Keratinocyte (primary cell): Measurements from ENCODE around the gene SEC63. TPM values are rescaled to one million over a fixed set of nuclear protein-coding genes. Genes with fewer than 3 reads are reported as not detected.
A peak's percentile ranks its signal among the peaks of the same experiment; 100 is the strongest.

Experiments used
- DNase-seq: peaks from one replicate; pipeline ENCODE4 v3.0.0-alpha.2; 2011; ENCODE audit warnings: low read depth, missing footprints, low spot score
- FAIRE-seq: peaks from 2 replicates; lab custom pipeline; 2011; peaks lifted over from hg19 to GRCh38; lab: Jason Lieb, UNC
- H2AFZ ChIP-seq: 2 replicates; pipeline ENCODE4 v1.6.0; 2012; ENCODE audit warnings: low read length, control low read depth, inconsistent platforms; ENCODE audit not compliant: control insufficient read depth
- H3K27ac ChIP-seq: 2 replicates; pipeline ENCODE4 v1.5.1; 2011; ENCODE audit warnings: low read length; ENCODE audit not compliant: control insufficient read depth, insufficient read depth
- H3K27me3 ChIP-seq: 3 replicates; pipeline ENCODE4 v1.6.0; 2011; ENCODE audit warnings: low read length; ENCODE audit not compliant: control insufficient read depth, insufficient read depth; ENCODE audit errors: extremely low read depth
- H3K36me3 ChIP-seq, 2 experiments: 2 replicates in 1 of 2; 3 replicates in 1 of 2; pipeline ENCODE4 v1.5.1; 2011; ENCODE audit warnings: low read length in 2 of 2, mild to moderate bottlenecking in 1 of 2; ENCODE audit not compliant: control insufficient read depth in 2 of 2, insufficient read depth in 2 of 2; ENCODE audit errors: extremely low read depth in 1 of 2
- H3K4me1 ChIP-seq: 3 replicates; pipeline ENCODE4 v1.5.1; 2011; ENCODE audit warnings: low read length; ENCODE audit not compliant: control insufficient read depth, insufficient read depth; ENCODE audit errors: extremely low read depth
- H3K4me2 ChIP-seq: 3 replicates; pipeline ENCODE4 v1.6.0; 2011; ENCODE audit warnings: low read depth, low read length; ENCODE audit not compliant: control insufficient read depth, insufficient read depth; ENCODE audit errors: extremely low read depth
- H3K4me3 ChIP-seq, 3 experiments: fragments of 200-600 bp in 1 of 3; sonication (generic) in 1 of 3; 2 replicates in 2 of 3; 3 replicates in 1 of 3; pipeline ENCODE4 v1.5.1; 2011 to 2016; ENCODE audit warnings: low read length in 3 of 3, mild to moderate bottlenecking in 3 of 3, control low read depth in 2 of 3, inconsistent platforms in 1 of 3, low read depth in 1 of 3, mixed read lengths in 1 of 3, mixed run types in 1 of 3, moderate library complexity in 1 of 3; ENCODE audit not compliant: control insufficient read depth in 2 of 3, insufficient read depth in 2 of 3; ENCODE audit errors: extremely low read depth in 1 of 3
- H3K79me2 ChIP-seq: 2 replicates; pipeline ENCODE4 v1.6.0; 2012; ENCODE audit warnings: low read length; ENCODE audit not compliant: control insufficient read depth, insufficient read depth
- H3K9ac ChIP-seq: 3 replicates; pipeline ENCODE4 v1.6.0; 2011; ENCODE audit warnings: low read length; ENCODE audit not compliant: control insufficient read depth, insufficient read depth; ENCODE audit errors: extremely low read depth
- H3K9me1 ChIP-seq: 3 replicates; pipeline ENCODE4 v1.6.0; 2011; ENCODE audit warnings: low read length; ENCODE audit not compliant: control insufficient read depth, insufficient read depth; ENCODE audit errors: extremely low read depth
- H3K9me3 ChIP-seq: 2 replicates; pipeline ENCODE4 v1.5.1; 2012; ENCODE audit warnings: low read depth, low read length; ENCODE audit not compliant: control insufficient read depth
- H4K20me1 ChIP-seq: 3 replicates; pipeline ENCODE4 v1.6.0; 2011; ENCODE audit warnings: low read length; ENCODE audit not compliant: control insufficient read depth, insufficient read depth; ENCODE audit errors: extremely low read depth
- EZH2 ChIP-seq: IDR thresholded peaks from one replicate; pipeline ENCODE4 v1.6.1; 2012; ENCODE audit warnings: inconsistent platforms, mild to moderate bottlenecking, low read length, moderate library complexity
- dilution Hi-C: fragments of 300-500 bp; cut with MboI; formaldehyde crosslinking; loops from one replicate; pipeline ENCODE4 v1.7.0; 2020; ENCODE audit warnings: low sequenced_read_pairs; ENCODE audit not compliant: extremely low pct_ligation_motif_present
- polyA plus RNA-seq, 5 experiments: library from polyadenylated mRNA; depleted of rRNA in 3 of 5; stranded (reverse) in 3 of 5; stranded (forward) in 1 of 5; unstranded in 1 of 5; fragments of >200 nt; gene quantifications; 1 replicate in 1 of 5; 2 replicates in 3 of 5; 3 replicates in 1 of 5; pipeline versions ENCODE4 v1.2.1 to v1.2.3, GENCODE V29; 2011 to 2012; ENCODE audit warnings: missing spikeins in 2 of 5, low read depth in 1 of 5, low replicate concordance in 1 of 5
- TF ChIP-seq, protein P1 (sequence below), 3 experiments: IDR thresholded peaks in 1 of 3; conservative IDR thresholded peaks in 1 of 3; optimal IDR thresholded peaks in 1 of 3; 2 replicates in 2 of 3; 3 replicates in 1 of 3; pipeline versions ENCODE3 to v1.5.1; 2011; ENCODE audit warnings: low read length in 3 of 3, mild to moderate bottlenecking in 3 of 3, moderate library complexity in 2 of 3, control low read depth in 1 of 3, inconsistent platforms in 1 of 3; ENCODE audit not compliant: insufficient read depth in 2 of 3; ENCODE audit errors: extremely low read depth in 1 of 3

SEC63 gene
- polyA plus RNA-seq, 1 donor (not counting 4 experiments of a cell fraction or from before 2014, with no cell fraction given), result 91.4 TPM

- Histone ChIP-seq H3K4me1 (no peaks in the 10 kb centered on the region), H3K4me2 (no peak overlapping the region), H3K27me3 (no peaks in the 10 kb centered on the region), H3K27ac (no peak overlapping the region), H2AFZ (no peak overlapping the region), H4K20me1 (no peaks in the 10 kb centered on the region), H3K9me3 (no peaks in the 10 kb centered on the region), H3K36me3 (peaks cover 5 to 7% of the 10 kb centered on the region in 2 experiments), H3K9me1 (no peaks in the 10 kb centered on the region), H3K79me2 (no peaks in the 10 kb centered on the region), H3K4me3 (no peak overlapping the region), H3K9ac (no peak overlapping the region)
- dilution Hi-C loops, result no loop called here
- no peak for TF ChIP-seq EZH2
- TF ChIP-seq, protein P1, sequence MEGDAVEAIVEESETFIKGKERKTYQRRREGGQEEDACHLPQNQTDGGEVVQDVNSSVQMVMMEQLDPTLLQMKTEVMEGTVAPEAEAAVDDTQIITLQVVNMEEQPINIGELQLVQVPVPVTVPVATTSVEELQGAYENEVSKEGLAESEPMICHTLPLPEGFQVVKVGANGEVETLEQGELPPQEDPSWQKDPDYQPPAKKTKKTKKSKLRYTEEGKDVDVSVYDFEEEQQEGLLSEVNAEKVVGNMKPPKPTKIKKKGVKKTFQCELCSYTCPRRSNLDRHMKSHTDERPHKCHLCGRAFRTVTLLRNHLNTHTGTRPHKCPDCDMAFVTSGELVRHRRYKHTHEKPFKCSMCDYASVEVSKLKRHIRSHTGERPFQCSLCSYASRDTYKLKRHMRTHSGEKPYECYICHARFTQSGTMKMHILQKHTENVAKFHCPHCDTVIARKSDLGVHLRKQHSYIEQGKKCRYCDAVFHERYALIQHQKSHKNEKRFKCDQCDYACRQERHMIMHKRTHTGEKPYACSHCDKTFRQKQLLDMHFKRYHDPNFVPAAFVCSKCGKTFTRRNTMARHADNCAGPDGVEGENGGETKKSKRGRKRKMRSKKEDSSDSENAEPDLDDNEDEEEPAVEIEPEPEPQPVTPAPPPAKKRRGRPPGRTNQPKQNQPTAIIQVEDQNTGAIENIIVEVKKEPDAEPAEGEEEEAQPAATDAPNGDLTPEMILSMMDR (optimal IDR thresholded peaks at IDR 0.05 in 1 of 3, IDR thresholded peaks at IDR 0.05 in 1 of 3, conservative IDR thresholded peaks at IDR 0.05 in 1 of 3; ENCODE audit: extremely low read depth in 1 of 3, insufficient read depth in 2 of 3, low read length in 3 of 3), result no peak
- no peak for FAIRE-seq
- DNase-seq, result no peak
Measured at GRCh38 chr6:107867302-107867615, 90.7 kb downstream of the SEC63 start.

DNA sequence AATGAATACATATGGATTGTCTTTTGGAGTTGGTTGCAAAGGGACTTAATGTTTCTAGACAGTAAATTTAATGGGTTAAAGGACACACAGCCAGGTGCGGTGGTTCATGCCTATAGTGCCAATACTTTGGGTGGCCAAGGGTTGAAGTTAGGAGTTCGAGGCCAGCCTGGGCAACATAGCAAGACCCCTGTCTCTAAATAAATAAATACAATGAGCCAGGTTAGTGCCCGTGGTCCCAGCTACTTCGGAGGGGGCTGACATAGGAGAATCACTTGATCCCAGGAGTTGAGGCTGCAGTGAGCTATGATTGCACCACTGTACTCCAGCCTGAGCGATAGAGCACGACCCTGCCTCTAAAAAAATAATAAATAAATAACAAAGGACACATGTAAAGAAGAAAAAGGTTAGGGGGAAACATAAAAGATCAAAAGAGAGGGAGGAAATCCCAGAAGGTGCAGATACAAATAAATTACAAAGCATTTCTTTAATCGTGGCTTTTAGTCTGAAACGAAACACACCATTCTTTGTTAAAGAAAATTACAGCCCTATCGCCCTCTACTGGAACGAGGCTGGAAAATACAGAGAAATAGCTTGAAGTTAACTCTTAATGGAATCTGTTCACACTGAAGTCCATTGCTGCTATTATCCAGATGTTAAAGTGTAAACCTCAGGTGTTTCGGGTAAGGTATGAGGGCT is 91.3 kb downstream of the SEC63 start:
- Histone ChIP-seq H3K4me3 (no peak overlapping the region), H2AFZ (no peak overlapping the region), H3K79me2 (no peaks in the 10 kb centered on the region), H3K9ac (no peak overlapping the region), H3K4me2 (no peak overlapping the region), H3K9me1 (no peaks in the 10 kb centered on the region), H3K9me3 (no peaks in the 10 kb centered on the region), H3K4me1 (no peaks in the 10 kb centered on the region), H3K27ac (no peak overlapping the region), H4K20me1 (no peaks in the 10 kb centered on the region), H3K27me3 (no peaks in the 10 kb centered on the region), H3K36me3 (peaks cover 5 to 7% of the 10 kb centered on the region in 2 experiments)
- dilution Hi-C loops, result no loop called here
- peak; percentile 73 for FAIRE-seq
- no peak for DNase-seq
- TF ChIP-seq, protein P1 (optimal IDR thresholded peaks at IDR 0.05 in 1 of 3, IDR thresholded peaks at IDR 0.05 in 1 of 3, conservative IDR thresholded peaks at IDR 0.05 in 1 of 3; ENCODE audit: extremely low read depth in 1 of 3, insufficient read depth in 2 of 3, low read length in 3 of 3), result peak in 2 of 3 experiments; percentile 46 to 62
- TF ChIP-seq EZH2, result no peak
